Head of caudate nucleus (tissue), 42 donors: ENCODE data around the gene MARCHF7.
A peak's percentile ranks its signal among the peaks of the same experiment; 100 is the strongest.
"Not testable (repeated sequence)": the region's sequence is repeated elsewhere in the genome, so short reads cannot be mapped to it uniquely, and the experiment has no call there.

Source experiments
- DNase-seq, 42 donors: peaks; one replicate each; pipeline versions ENCODE4 v3.0.0 to v3.0.0-alpha.2; 2020 to 2021; ENCODE audit warnings: mixed read lengths in 7 of 42
- intact Hi-C: fragments of 100-400 bp; cut with DNase I; formaldehyde crosslinking; loops from one replicate; pipeline ENCODE4 v1.15.0; 2022

Gene MARCHF7

DNA sequence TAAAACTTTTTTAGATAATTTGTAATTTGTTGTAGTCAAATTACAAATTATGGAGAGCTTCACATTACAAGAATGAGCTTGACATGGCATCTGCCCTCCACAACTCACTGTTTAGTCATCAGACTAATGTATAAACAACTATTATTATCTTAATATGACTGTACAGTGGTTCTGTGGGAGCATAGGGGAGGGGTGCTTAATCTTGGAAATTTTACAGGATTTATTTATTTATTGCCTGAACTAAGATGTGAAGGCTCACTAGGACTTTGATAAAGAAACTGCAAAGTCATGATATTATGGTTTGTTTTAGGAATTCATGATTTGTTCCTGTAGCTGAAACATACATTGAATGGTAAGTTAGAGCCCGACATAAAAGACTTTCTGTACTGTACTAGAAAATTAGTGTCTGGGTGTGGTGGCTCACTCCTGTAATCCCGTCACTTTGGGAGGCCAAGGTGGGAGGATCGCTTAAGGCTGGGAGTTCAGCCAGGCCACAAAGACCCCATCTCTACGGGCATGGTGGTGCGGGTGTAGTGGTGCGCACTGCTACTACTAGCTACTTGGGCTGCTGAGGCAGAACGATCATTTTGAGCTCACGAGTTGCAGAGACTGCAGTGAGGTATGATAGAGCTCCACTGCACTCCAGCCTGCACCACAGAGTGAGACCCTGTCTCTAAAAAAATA, 2.1 kb downstream of the MARCHF7 start:
- intact Hi-C loops, result loop anchor here (5.0 to 10.0 kb wide), 3 partner anchors 80 to 430 kb away; partner anchors contain the start of genes BAZ2B, CD302 and WDSUB1
- no peak for DNase-seq

DNA sequence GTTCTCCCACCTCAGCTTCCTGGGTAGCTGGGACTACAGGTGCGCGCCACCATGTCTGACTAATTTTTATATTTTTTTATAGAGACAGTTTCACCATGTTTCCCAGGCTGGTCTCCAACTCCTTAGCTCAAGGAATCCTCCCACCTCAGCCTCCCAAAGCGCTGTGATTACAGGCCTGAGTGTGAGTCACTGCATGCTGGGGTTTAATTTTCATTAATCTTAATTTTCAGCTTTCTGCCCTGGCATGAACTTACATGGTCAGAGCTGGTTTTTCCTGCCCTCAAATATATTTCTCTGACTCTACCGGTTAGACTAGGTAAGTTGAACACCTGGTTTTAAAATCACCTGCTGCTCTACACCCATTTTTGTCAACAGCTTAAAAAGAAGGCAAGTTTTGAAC, 3.1 kb downstream of the MARCHF7 start:
- intact Hi-C loops, result loop anchor here (10.0 kb wide), 2 partner anchors 79 to 431 kb away; partner anchors contain the start of genes CD302 and WDSUB1
- no peak for DNase-seq

DNA sequence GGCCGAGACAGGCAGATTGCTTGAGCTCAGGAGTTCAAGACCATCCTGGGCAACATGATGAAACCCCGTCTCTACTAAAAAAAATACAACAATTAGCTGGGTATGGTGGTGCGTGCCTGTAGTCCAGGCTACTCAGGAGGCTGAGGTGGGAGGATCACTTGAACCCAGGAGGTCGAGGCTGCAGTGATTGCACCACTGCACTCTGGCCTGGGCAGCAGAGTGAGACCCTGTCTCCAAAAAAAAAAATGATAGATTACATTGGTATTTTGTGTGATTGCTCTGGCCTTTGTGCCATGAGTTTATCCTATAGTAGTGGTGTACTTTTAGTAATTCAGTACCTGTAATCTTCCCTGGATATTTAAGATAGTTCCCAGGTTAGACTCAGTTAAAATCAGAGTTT, 4.1 kb downstream of the MARCHF7 start:
- intact Hi-C loops, result loop anchor here (10.0 kb wide), 2 partner anchors 78 to 432 kb away; partner anchors contain the start of genes CD302 and WDSUB1
- not testable (repeated sequence) for DNase-seq

DNA sequence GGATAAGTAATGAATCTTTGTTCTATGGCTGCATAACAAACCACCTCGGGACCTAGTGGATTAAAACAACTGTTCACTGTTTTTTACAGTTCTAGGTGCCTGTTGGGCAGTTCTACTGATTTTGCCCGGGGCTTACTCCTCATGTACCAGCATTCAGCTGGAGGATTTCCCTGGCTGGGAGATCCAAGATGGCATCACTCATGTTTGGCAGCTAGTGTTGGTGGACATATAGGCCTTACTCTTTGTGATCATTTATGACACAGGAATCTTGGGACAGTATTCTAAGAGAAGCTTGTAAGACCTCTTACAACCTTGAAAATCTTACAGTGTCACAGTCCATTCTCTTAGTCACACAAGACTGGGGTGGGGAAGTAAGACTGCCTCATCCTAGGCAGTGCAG, 4.6 kb downstream of the MARCHF7 start:
- intact Hi-C loops, result loop anchor here (10.0 kb wide), 2 partner anchors 78 to 432 kb away; partner anchors contain the start of genes CD302 and WDSUB1
- no peak for DNase-seq

DNA sequence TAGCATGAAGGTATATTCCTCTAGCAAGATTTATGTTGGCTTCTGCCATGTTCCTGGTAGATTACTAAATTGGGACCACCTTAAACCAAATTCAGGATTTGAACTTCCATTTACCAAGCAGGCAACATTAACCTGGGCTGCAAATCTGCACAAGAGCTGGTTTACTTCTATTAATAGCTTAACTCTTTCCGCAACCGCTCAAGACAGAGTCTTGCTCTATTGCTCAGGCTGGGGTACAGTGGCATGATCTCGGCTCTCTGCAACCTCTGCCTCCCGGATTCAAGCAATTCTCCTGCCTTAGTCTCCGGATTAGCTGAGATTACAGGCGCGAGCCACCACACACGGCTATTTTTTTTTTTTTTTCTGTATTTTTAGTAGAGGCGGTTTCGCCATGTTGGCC, 8.4 kb downstream of the MARCHF7 start:
- intact Hi-C loops, result no loop called here

DNA sequence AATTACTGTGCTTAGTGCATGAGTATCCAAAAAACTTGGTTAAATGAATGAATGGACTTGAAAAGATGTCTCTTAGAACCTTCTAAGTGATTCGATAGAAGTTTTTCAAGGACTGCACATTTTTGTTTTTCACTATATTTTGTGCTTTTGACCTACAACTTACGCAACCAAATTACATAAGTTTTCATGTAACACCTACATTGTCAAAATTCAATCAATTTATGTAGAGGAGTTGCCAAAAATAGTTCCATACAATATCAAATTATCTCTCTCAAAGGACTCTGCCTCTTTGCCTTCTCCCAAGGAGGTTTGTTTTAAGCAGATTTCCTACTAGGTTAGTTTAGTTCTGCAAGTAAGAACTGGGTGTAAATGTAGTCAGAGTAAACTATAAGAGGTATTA, 10.3 kb downstream of the MARCHF7 start:
- intact Hi-C loops, result no loop called here
- DNase-seq, result no peak

More for the DNA sequence above, 8.4 kb downstream of the MARCHF7 start:
- no peak for DNase-seq

DNA sequence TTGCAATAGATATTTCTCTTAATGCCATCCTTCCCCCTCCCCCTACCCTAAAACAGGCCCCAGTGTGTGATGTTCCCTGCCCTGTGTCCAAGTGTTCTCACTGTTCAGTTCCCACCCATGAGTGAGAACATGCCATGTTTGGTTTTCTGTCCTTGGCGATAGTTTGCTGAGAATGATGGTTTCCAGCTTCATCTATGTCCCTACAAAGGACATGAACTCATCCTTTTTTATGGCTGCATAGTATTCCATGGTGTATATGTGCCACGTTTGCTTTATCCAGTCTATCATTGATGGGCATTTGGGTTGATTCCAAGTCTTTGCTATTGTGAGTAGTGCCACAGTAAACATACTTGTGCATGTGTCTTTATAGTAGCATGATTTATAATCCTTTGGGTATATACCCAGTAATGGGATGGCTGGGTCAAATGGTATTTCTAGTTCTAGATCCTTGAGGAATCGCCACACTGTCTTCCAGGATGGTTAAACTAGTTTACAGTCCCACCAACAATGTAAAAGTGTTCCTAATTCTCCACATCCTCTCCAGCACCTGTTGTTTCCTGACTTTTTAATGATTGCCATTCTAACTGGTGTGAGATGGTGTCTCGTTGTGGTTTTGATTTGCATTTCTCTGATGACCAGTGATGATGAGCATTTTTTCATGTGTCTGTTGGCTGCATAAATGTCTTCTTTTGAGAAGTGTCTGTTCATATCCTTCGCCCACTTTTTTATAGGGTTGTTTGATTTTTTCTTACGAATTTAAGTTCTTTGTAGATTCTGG, 12.7 kb downstream of the MARCHF7 start:
- DNase-seq, intact Hi-C loops: not testable (repeated sequence)

DNA sequence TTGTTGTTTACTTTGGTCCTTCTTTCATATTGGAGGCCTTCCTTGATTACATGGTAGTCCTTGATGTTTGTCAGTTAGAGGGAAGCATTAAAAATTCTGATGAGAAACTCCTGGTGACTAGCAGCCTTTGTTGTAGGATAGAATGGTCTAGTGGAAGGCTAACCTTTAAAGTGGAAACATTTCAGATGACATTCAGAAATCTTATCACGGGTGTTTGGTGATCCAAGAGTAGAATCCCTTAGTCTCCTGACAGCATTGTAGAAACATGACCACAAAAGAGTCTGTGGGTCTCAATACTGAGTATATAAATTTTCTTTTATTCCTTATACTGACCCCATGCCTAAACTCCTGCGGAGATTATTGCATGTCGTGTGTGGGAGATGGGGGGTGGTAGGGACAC, 13.4 kb downstream of the MARCHF7 start:
- intact Hi-C loops, result no loop called here
- DNase-seq, result no peak

DNA sequence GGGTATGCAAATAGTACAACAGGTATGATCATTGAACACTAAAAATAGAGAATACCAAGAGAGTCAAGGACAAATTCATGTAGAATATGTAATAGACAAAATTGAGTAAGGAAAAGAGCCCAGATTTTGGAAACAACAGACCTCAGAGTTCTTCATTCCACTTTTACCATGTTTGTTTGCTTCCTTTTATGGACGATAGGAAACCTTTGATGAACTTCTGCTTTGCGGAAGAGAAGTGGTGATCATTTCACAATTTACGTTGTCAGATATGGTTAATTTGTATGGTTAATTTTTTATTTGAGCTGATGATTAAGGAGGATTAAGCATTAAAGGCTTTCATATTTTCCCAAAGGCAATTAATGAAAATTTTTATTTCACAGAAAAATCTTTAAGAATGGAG, 16.3 kb downstream of the MARCHF7 start:
- intact Hi-C loops, result no loop called here
- no peak for DNase-seq

DNA sequence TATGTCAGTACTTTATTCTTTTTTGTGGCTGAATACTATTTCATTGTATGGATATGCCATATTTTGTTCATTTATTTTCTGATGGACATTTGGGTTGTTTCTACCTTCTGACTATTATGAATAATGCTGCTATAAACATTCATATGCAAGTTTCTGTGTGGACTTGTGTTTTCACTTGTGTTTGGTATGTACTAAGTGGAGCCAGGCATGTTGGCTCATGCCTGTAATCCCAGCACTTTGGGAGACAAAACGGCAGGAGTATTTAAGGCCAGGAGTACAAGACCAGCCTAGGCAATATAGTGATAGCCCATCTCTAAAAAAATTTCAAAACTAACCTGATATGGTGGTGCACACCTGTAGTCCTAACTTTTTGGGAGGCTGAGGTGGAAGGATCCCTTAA, 23.3 kb downstream of the MARCHF7 start:
- DNase-seq, result no peak
- intact Hi-C loops, result no loop called here

DNA sequence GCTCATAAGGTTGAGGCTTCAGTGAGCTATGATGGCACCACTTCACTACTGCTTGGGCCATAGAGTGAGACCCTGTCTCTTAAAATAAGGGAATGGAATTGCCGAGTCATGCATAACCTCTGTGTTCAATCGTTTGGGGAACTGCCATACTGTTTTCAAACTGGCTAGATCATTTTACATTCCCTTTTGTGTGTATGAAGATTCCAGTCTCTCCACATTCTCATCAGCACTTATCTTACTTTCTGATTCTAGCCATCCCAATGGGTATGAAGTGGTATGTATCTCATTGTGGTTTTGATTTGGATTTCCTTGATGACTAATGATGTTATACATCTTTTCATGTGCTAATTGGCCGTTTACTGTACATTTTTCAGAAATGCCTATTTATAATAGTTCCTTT, 23.7 kb downstream of the MARCHF7 start:
- DNase-seq, result no peak
- intact Hi-C loops, result no loop called here

DNA sequence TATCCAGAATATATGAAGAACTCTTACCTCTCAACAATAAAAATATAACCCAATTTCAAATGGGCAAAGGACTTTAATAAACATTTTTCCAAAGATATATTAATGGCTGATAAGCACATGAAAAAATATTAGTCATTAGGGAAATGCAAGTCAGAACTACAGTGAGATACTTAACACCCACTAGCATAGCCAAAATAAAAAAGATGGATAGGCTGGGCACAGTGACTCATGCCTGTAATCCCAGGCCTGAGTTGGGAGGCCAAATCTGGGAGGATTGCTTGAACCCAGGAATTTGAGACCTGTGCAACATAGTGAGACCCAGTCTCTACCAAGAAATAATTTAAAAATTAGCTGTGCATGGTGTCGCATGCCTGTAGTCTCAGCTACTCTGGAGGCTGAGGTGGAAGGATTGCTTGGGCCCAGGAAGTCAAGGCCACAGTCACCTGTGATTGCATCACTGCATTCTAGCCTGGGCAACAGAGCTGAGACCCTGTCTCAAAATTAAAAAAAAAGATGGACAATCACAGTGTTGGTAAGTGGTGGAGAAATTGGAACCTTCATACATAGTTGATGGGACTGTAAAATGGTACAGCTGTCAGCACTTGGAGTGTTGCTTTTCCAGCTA, 25.1 kb downstream of the MARCHF7 start:
- intact Hi-C loops, result no loop called here
- DNase-seq, result no peak

DNA sequence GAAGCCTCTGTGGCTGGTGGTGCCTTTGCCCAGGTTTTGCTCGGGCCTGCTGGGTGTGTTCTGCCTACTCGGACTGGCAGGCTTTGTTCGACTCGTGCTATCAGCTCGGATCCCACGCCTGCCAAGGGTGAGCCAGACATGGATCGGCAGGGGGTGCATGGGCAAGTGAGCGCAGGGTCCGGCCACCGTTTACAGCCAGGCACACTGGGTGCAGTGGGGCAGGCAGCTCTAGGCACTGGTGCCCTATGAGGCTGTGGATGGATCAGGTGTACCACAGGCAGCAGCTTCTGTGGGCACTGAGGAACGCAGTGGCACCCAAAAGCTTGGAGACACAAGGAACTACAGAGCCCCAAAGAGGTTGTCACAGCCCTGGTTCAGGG, 25.6 kb downstream of the MARCHF7 start:
- intact Hi-C loops, result no loop called here
- no peak for DNase-seq

DNA sequence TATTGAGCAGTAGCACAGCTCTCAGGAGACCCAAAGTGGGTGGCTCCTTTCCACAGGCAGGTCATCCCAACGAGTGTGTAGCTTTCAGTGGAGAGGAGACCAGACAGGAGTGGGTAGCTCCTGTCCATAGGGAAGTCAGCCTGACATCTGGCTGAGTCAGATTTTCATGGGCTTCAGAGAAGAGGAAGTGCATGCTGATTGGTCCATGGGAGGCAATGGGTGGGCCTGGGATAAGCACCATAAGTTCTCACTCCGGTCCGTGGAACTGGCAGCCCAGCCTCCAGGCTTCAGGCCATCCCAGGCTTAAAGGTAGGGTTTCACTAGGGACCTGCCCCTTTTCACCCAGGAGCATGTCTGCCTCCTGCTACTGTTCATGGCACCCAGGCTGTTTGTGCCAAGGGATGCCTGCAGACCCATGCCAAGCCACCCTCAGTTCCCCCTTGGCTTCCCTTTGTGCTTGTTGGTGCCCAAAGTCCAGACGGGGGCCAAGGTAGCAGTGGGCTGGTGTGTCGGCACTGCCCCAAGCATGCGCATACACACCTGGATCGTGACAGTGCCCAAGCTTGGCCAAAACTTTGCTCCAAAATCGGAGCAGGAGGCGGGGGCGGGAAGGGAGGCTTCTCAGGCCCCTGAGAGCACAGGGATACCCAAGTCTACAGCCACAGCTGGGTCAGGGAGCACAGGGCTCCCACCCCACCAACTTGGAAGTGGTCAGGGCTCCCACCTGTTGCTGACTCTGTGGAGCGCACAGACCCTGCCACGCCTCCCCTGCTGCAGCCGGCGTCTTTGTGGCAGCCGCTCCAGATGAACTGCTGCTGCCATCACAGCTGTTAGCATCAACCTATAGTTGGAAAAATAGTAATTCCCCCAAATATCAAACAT, 26.4 kb downstream of the MARCHF7 start:
- intact Hi-C loops, result no loop called here
- no peak for DNase-seq

DNA sequence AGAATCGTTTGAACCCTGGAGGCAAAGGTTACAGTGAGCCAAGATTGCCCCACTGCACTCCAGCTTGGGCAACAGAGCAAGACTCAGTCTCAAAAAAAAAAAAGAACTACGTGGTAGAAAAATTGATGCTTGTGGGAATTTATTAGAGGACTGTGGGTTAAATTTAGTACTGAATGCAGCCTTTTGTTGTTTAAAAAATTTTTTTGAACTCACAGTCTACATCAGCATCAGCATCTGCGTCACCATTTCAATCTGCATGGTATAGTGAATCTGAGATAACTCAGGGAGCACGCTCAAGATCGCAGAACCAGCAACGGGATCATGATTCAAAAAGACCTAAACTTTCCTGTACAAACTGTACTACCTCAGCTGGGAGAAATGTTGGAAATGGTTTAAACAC, 30.5 kb downstream of the MARCHF7 start:
- DNase-seq, result no peak
- intact Hi-C loops, result no loop called here

DNA sequence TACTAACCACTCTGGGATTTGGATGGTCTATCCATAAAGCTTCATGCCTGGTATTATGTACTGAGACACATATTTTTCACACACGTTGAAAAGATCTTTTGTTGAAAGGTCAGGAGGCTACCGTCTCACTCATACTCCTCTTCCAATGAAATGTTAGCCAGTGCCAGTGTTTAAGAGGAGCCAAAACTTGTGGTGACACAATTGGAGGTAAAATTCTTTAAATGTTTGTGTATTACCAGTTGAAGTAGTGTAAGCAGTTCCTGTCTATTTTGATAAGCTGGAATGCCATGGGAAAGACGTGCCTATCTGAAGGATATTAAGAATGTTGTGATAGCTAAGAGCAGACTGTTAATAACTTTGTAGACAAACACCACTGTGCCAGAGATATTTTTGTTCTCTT, 32.1 kb downstream of the MARCHF7 start:
- no peak for DNase-seq
- intact Hi-C loops, result no loop called here

DNA sequence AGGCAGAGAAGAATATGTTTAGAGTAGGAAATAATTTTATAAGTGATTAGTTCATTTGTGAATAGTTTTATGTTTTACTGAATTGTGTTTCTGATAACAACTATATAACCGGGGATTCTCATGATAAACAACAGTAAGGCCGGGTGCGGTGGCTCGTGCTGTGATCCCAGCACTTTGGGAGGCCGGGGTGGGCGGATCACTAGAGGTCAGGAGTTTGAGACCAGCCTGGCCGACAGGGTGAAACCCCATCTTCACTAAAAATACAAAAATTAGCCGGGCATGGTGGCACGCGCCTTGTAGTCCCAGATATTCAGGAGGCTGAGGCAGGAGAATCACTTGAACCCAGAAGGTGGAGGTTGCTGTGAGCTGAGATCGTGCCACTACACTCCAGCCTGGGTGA, 32.9 kb downstream of the MARCHF7 start:
- intact Hi-C loops, DNase-seq: not testable (repeated sequence)

DNA sequence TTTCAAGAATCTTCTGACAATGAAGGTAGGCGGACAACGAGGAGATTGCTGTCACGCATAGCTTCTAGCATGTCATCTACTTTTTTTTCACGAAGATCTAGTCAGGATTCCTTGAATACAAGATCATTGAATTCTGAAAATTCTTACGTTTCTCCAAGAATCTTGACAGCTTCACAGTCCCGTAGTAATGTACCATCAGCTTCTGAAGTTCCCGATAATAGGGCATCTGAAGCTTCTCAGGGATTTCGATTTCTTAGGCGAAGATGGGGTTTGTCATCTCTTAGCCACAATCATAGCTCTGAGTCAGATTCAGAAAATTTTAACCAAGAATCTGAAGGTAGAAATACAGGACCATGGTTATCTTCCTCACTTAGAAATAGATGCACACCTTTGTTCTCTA, 35.8 kb downstream of the MARCHF7 start:
- DNase-seq, result peak in 3 of 42 donors; percentile 18 to 44 (median 19)
- intact Hi-C loops, result no loop called here

DNA sequence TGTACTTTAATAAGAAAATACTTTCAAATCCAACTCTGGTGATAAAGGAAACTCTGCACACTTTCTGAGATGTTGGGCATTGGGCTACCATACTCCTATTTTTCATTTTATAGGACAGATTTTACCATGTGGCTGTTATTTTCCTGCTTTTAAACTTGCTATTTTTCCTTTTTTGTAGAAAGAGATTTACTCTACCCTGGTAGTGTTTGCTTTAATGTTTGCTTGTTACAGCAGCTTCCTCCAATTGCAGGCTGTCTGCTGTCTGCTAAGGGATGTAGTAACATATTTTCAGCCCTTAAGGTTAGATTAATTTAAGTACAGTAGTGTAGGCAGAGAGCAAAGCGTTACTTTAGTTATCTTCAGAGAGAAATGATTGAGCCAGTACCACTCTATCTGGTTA, 38.6 kb downstream of the MARCHF7 start:
- intact Hi-C loops, result no loop called here
- no peak for DNase-seq
